Measurements from ENCODE around the gene IGSF22.

IGSF22 gene

GRCh38 chr11:18743900-18744514, 18.0 kb upstream of the IGSF22 start:
- DNase-seq (ENCODE audit: low read depth) = no peak

GRCh38 chr11:18743365-18743764, 17.4 kb upstream of the IGSF22 start:
- DNase-seq (ENCODE audit: low read depth) = no peak

- no peak for DNase-seq (ENCODE audit: low read depth)
Observed at GRCh38 chr11:18741783-18742182, 15.8 kb upstream of the IGSF22 start.

- no peak for DNase-seq (ENCODE audit: low read depth)
Observed at GRCh38 chr11:18739685-18740084, 13.7 kb upstream of the IGSF22 start.

GRCh38 chr11:18737642-18738041, 11.7 kb upstream of the IGSF22 start:
- DNase-seq (ENCODE audit: low read depth) = no peak

- DNase-seq (ENCODE audit: low read depth) = no peak
Observed at GRCh38 chr11:18736590-18737148, 10.7 kb upstream of the IGSF22 start.

GRCh38 chr11:18733202-18733601, 7.2 kb upstream of the IGSF22 start:
- DNase-seq (ENCODE audit: low read depth) = no peak

- peak; percentile 58 for DNase-seq (ENCODE audit: low read depth)
Observed at GRCh38 chr11:18731949-18732821, 6.2 kb upstream of the IGSF22 start.

- no peak for DNase-seq (ENCODE audit: low read depth)
Observed at GRCh38 chr11:18731441-18731840, 5.5 kb upstream of the IGSF22 start.

GRCh38 chr11:18730020-18730419, 4.0 kb upstream of the IGSF22 start:
- DNase-seq (ENCODE audit: low read depth) = no peak

- no peak for DNase-seq (ENCODE audit: low read depth)
Observed at GRCh38 chr11:18729426-18729825, 3.4 kb upstream of the IGSF22 start.

GRCh38 chr11:18728658-18729057, 2.7 kb upstream of the IGSF22 start:
- DNase-seq (ENCODE audit: low read depth) = no peak

GRCh38 chr11:18727479-18728236, 1.7 kb upstream of the IGSF22 start:
- peak; percentile 25 for DNase-seq (ENCODE audit: low read depth)

- DNase-seq (ENCODE audit: low read depth) = no peak
Observed at GRCh38 chr11:18723991-18724390, 2.0 kb downstream of the IGSF22 start.

- no peak for DNase-seq (ENCODE audit: low read depth)
Observed at GRCh38 chr11:18722293-18722637, 3.7 kb downstream of the IGSF22 start.

- peak; percentile 28 for DNase-seq (ENCODE audit: low read depth)
Observed at GRCh38 chr11:18721561-18722292, 4.3 kb downstream of the IGSF22 start.

- DNase-seq (ENCODE audit: low read depth) = peak; percentile 61
Observed at GRCh38 chr11:18720808-18721560, 5.0 kb downstream of the IGSF22 start.

- DNase-seq (ENCODE audit: low read depth) = no peak
Observed at GRCh38 chr11:18720091-18720807, 5.7 kb downstream of the IGSF22 start.

- DNase-seq (ENCODE audit: low read depth) = no peak
Observed at GRCh38 chr11:18715476-18715875, 10.5 kb downstream of the IGSF22 start.

GRCh38 chr11:18714443-18714780, 11.6 kb downstream of the IGSF22 start:
- DNase-seq (ENCODE audit: low read depth) = no peak
